ENCODE results near the gene SIRPG. TPM values are rescaled to one million over a fixed set of nuclear protein-coding genes. Genes with fewer than 3 reads are reported as not detected.

Gene SIRPG
- total RNA-seq, 1 experiment from 2014 or later: 2.1 TPM

GRCh38 chr20:1663917-1664316 lies 6.3 kb upstream of the SIRPG start:
- Histone ChIP-seq H3K79me2 (ENCODE audit: low read depth) (no peaks in the 10 kb centered on the region), H3K27me3 (ENCODE audit: insufficient read depth, low read depth) (no peaks in the 10 kb centered on the region), H3K27ac (no peak overlapping the region), H3K9me2 (ENCODE audit: insufficient read depth) (no peaks in the 10 kb centered on the region; the same call in 1 of the 2 replicates), H3K36me3 (ENCODE audit: low read depth) (no peaks in the 10 kb centered on the region), H3K4me2 (no peak overlapping the region), H3K4me1 (replicated peaks; ENCODE audit: insufficient read depth) (peaks cover 11% of the 10 kb centered on the region; the same call in 1 of the 2 replicates), H3F3A (ENCODE audit: insufficient read depth, low read depth) (peaks cover 2% of the 10 kb centered on the region; the same call in 1 of the 2 replicates), H3K9me3 (ENCODE audit: insufficient read depth, low read depth) (no peaks in the 10 kb centered on the region; the same call in 1 of the 2 replicates), H4K20me1 (ENCODE audit: insufficient read depth) (no peaks in the 10 kb centered on the region), H3K4me3 (no peak overlapping the region), H2AFZ (no peak overlapping the region)
- peak in 1 of 2 experiments; percentile 37 for DNase-seq
- CTCF ChIA-PET: no interaction called here
- POLR2A ChIA-PET (ENCODE audit: unreplicated experiment): no interaction called here
- BruUV-seq (replicated peaks): no TSS peak
- intact Hi-C loops (cut with micrococcal nuclease; ENCODE audit: unreplicated experiment): no loop called here
- TF ChIP-seq CTCF (conservative IDR thresholded peaks at IDR 0.05): no peak
- no peak for TF ChIP-seq EZH2 (IDR thresholded peaks at IDR 0.05; ENCODE audit: low read depth)

GRCh38 chr20:1661542-1662299 lies 4.1 kb upstream of the SIRPG start:
- 0 out of 2 replicates have a peak, but pooled peaks cover 2% of the 10 kb centered on the region for H3F3A ChIP-seq (ENCODE audit: insufficient read depth, low read depth)
- DNase-seq: no peak
- H3K4me3 ChIP-seq: no peak overlapping the region
- no peaks in the 10 kb centered on the region for H3K36me3 ChIP-seq (ENCODE audit: low read depth)
- no peaks in the 10 kb centered on the region for H3K9me2 ChIP-seq (ENCODE audit: insufficient read depth)
- no peaks in the 10 kb centered on the region for H3K27me3 ChIP-seq (ENCODE audit: insufficient read depth, low read depth)
- no peak overlapping the region for H2AFZ ChIP-seq
- H4K20me1 ChIP-seq (ENCODE audit: insufficient read depth): no peaks in the 10 kb centered on the region
- ChIA-PET POLR2A (ENCODE audit: unreplicated experiment) (no interaction called here), CTCF (no interaction called here)
- BruUV-seq (replicated peaks): no TSS peak
- intact Hi-C loops (cut with micrococcal nuclease; ENCODE audit: unreplicated experiment): no loop called here
- H3K4me1 ChIP-seq (replicated peaks; ENCODE audit: insufficient read depth): peaks cover 11% of the 10 kb centered on the region; the same call in 1 of the 2 replicates
- H3K79me2 ChIP-seq (ENCODE audit: low read depth): no peaks in the 10 kb centered on the region
- no peak overlapping the region for H3K27ac ChIP-seq
- no peaks in the 10 kb centered on the region; the same call in 1 of the 2 replicates for H3K9me3 ChIP-seq (ENCODE audit: insufficient read depth, low read depth)
- H3K4me2 ChIP-seq: no peak overlapping the region
- TF ChIP-seq CTCF (conservative IDR thresholded peaks at IDR 0.05) (no peak), EZH2 (IDR thresholded peaks at IDR 0.05; ENCODE audit: low read depth) (no peak)

- H3K9me2 ChIP-seq (ENCODE audit: insufficient read depth): no peaks in the 10 kb centered on the region
- H3K4me2 ChIP-seq: no peak overlapping the region
- TF ChIP-seq CTCF (conservative IDR thresholded peaks at IDR 0.05) (no peak), EZH2 (IDR thresholded peaks at IDR 0.05; ENCODE audit: low read depth) (no peak)
- no peak overlapping the region for H3K4me3 ChIP-seq
- no peaks in the 10 kb centered on the region for H4K20me1 ChIP-seq (ENCODE audit: insufficient read depth)
- no peak overlapping the region for H2AFZ ChIP-seq
- DNase-seq: no peak
- CTCF ChIA-PET: no interaction called here
- H3K4me1 ChIP-seq (replicated peaks; ENCODE audit: insufficient read depth): peaks cover 11% of the 10 kb centered on the region; the same call in 1 of the 2 replicates
- intact Hi-C loops (cut with micrococcal nuclease; ENCODE audit: unreplicated experiment): no loop called here
- no peak overlapping the region for H3K27ac ChIP-seq
- H3K79me2 ChIP-seq (ENCODE audit: low read depth): no peaks in the 10 kb centered on the region
- H3K36me3 ChIP-seq (ENCODE audit: low read depth): no peaks in the 10 kb centered on the region
- POLR2A ChIA-PET (ENCODE audit: unreplicated experiment): no interaction called here
- H3K27me3 ChIP-seq (ENCODE audit: insufficient read depth, low read depth): no peaks in the 10 kb centered on the region
- no TSS peak for BruUV-seq (replicated peaks)
- H3F3A ChIP-seq (ENCODE audit: insufficient read depth, low read depth): no peaks in the 10 kb centered on the region
- no peaks in the 10 kb centered on the region; the same call in 1 of the 2 replicates for H3K9me3 ChIP-seq (ENCODE audit: insufficient read depth, low read depth)
These were observed 2.7 kb upstream of the SIRPG start for GRCh38 chr20:1660246-1660645.

Measured in PC-9 (cell line).